ENCODE results near the gene SERPINH1.
A peak's percentile ranks its signal among the peaks of the same experiment; 100 is the strongest.

Gene SERPINH1

DNA sequence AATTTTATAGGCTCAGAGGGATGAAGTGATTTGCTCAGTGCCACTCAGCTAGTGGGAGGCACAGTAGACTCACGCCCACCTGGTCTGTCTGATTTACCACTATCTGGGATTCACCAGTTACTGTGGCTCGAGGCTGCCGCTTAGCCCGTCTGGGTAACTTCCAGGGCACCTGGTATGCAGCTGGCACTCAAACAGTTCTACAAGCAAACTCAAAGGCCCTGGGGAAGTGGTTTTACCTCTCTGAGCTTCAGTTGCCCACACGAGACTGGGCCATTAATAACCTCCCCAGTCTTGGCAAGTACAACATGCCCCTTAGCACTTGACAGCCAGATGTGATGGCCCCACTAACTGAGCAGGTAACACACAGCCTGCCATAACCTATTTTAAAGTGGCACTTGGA lies 38.9 kb upstream of the SERPINH1 start:
- no peaks in the 10 kb centered on the region for H3K9me2 ChIP-seq (ENCODE audit: low read depth, low read length)
- no peaks in the 10 kb centered on the region for H3K79me2 ChIP-seq (ENCODE audit: insufficient read depth, low read length)
- no peaks in the 10 kb centered on the region for H3F3A ChIP-seq (ENCODE audit: insufficient read depth, low read length)
- no peaks in the 10 kb centered on the region; the same call in 1 of the 2 replicates for H3K27me3 ChIP-seq (ENCODE audit: insufficient read depth, low read length)
- peaks cover 14% of the 10 kb centered on the region for H3K4me1 ChIP-seq (ENCODE audit: insufficient read depth, low read length, severe bottlenecking)
- TF ChIP-seq EZH2 (IDR thresholded peaks at IDR 0.05; ENCODE audit: borderline replicate concordance, low read length) (no peak), CTCF (IDR thresholded peaks at IDR 0.05; ENCODE audit: low read length) (no peak)
- H3K9ac ChIP-seq (ENCODE audit: low read length): no peak overlapping the region
- H3K4me3 ChIP-seq (ENCODE audit: low read depth, low read length, poor library complexity, severe bottlenecking): no peak overlapping the region
- H3K4me2 ChIP-seq (ENCODE audit: low read length): no peak overlapping the region
- H3K27ac ChIP-seq (ENCODE audit: low read depth, low read length, poor library complexity, severe bottlenecking): no peak overlapping the region
- H2AFZ ChIP-seq (ENCODE audit: low read length): no peak overlapping the region
- H4K20me1 ChIP-seq (ENCODE audit: insufficient read depth, low read length): no peaks in the 10 kb centered on the region
- H3K9me3 ChIP-seq (ENCODE audit: low read length): no peaks in the 10 kb centered on the region
- no peaks in the 10 kb centered on the region for H3K36me3 ChIP-seq (ENCODE audit: insufficient read depth, low read length)

- H3K27ac ChIP-seq (ENCODE audit: low read depth, low read length, poor library complexity, severe bottlenecking): no peak overlapping the region
- H4K20me1 ChIP-seq (ENCODE audit: insufficient read depth, low read length): no peaks in the 10 kb centered on the region
- no peak overlapping the region for H3K9ac ChIP-seq (ENCODE audit: low read length)
- TF ChIP-seq CTCF (IDR thresholded peaks at IDR 0.05; ENCODE audit: low read length): no peak
- no peak for TF ChIP-seq EZH2 (IDR thresholded peaks at IDR 0.05; ENCODE audit: borderline replicate concordance, low read length)
- no peak overlapping the region for H3K4me2 ChIP-seq (ENCODE audit: low read length)
- no peaks in the 10 kb centered on the region for H3K9me3 ChIP-seq (ENCODE audit: low read length)
- no peak overlapping the region for H2AFZ ChIP-seq (ENCODE audit: low read length)
- no peaks in the 10 kb centered on the region for H3F3A ChIP-seq (ENCODE audit: insufficient read depth, low read length)
- no peaks in the 10 kb centered on the region for H3K79me2 ChIP-seq (ENCODE audit: insufficient read depth, low read length)
- H3K4me1 ChIP-seq (ENCODE audit: insufficient read depth, low read length, severe bottlenecking): peaks cover 14% of the 10 kb centered on the region
- H3K4me3 ChIP-seq (ENCODE audit: low read depth, low read length, poor library complexity, severe bottlenecking): no peak overlapping the region
- H3K9me2 ChIP-seq (ENCODE audit: low read depth, low read length): no peaks in the 10 kb centered on the region
- no peaks in the 10 kb centered on the region; the same call in 1 of the 2 replicates for H3K27me3 ChIP-seq (ENCODE audit: insufficient read depth, low read length)
- no peaks in the 10 kb centered on the region for H3K36me3 ChIP-seq (ENCODE audit: insufficient read depth, low read length)
These were observed 38.0 kb upstream of the SERPINH1 start for GRCh38 chr11:75523811-75524664.

DNA sequence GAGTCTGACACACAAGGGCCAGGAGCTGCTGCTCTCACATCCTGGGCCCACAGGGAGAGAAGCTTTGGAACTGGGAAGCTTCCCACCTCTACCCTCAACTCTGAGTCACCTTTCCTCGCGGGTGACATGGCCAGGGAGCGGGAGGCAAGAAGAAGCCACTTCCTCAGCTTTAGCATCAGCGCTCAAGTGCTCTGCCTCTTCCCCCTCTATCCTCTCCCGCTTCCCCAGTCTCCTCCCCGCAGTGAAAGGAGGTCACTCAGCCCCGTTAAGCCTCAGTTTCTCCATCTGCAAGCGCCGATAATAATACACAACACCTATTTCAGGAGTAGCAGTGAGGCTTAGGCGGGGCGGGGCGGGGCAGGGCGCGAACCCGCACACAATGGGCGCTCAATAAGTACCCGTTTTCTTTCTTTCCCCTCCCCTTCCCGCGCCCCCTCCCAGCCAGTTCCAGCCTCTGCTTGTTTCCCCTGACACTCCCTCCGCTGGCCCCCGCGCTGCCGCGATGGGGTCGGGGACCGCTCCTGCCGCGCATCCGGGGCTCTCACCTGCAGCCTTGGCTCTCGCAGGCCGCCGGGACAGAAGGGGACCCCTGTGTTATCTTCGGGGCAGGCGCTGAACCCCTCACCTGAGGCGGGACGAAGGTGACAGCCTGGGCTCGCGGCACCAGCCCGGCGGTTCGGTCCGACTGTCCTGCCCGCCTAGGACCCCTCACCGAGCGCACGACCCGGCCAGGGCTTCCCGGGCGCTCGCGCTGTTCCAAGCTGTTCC lies 37.2 kb upstream of the SERPINH1 start:
- TF ChIP-seq CTCF (IDR thresholded peaks at IDR 0.05; ENCODE audit: low read length) (no peak), EZH2 (IDR thresholded peaks at IDR 0.05; ENCODE audit: borderline replicate concordance, low read length) (no peak)
- H3K9ac ChIP-seq (ENCODE audit: low read length): peak overlapping the region; percentile 76; the same call in 1 of the 2 replicates
- H2AFZ ChIP-seq (ENCODE audit: low read length): no peak overlapping the region

More for the DNA sequence above, 37.2 kb upstream of the SERPINH1 start:
- no peaks in the 10 kb centered on the region for H3K9me3 ChIP-seq (ENCODE audit: low read length)
- peak overlapping the region; percentile 74 for H3K4me3 ChIP-seq (ENCODE audit: low read depth, low read length, poor library complexity, severe bottlenecking)
- peaks cover 14% of the 10 kb centered on the region for H3K4me1 ChIP-seq (ENCODE audit: insufficient read depth, low read length, severe bottlenecking)
- no peaks in the 10 kb centered on the region for H3K9me2 ChIP-seq (ENCODE audit: low read depth, low read length)
- H4K20me1 ChIP-seq (ENCODE audit: insufficient read depth, low read length): no peaks in the 10 kb centered on the region
- no peaks in the 10 kb centered on the region for H3F3A ChIP-seq (ENCODE audit: insufficient read depth, low read length)
- H3K36me3 ChIP-seq (ENCODE audit: insufficient read depth, low read length): no peaks in the 10 kb centered on the region
- H3K27me3 ChIP-seq (ENCODE audit: insufficient read depth, low read length): no peaks in the 10 kb centered on the region; the same call in 1 of the 2 replicates
- H3K79me2 ChIP-seq (ENCODE audit: insufficient read depth, low read length): no peaks in the 10 kb centered on the region
- no peak overlapping the region for H3K27ac ChIP-seq (ENCODE audit: low read depth, low read length, poor library complexity, severe bottlenecking)
- H3K4me2 ChIP-seq (ENCODE audit: low read length): peak overlapping the region; percentile 71

All from OCI-LY1 (cell line).